Naive B cell (primary cell): Measurements from ENCODE around the gene MGME1. TPM values are rescaled to one million over a fixed set of nuclear protein-coding genes. Genes with fewer than 3 reads are reported as not detected.
A peak's percentile ranks its signal among the peaks of the same experiment; 100 is the strongest.
"Not testable (repeated sequence)": the region's sequence is repeated elsewhere in the genome, so short reads cannot be mapped to it uniquely, and the experiment has no call there.

ENCODE experiments used
- ATAC-seq, 2 donors: fragments of 150-1000 bp; cut with Tn5 transposase; 2 replicates each; pipeline ENCODE4 v1.10.0; 2021; ENCODE audit warnings: low read depth in 2 of 2, mild to moderate bottlenecking in 2 of 2, moderate library complexity in 2 of 2
- DNase-seq: peaks from one replicate; pipeline ENCODE4 v3.0.0; 2022
- H3K27ac Mint-ChIP-seq, 6 donors: one replicate each; pipeline ENCODE4 v1.8.0; 2020 to 2022; ENCODE audit warnings: mild to moderate bottlenecking in 6 of 6, mixed read lengths in 6 of 6, moderate library complexity in 5 of 6, inconsistent platforms in 2 of 6
- H3K27me3 Mint-ChIP-seq, 3 donors: one replicate each; pipeline ENCODE4 v1.8.0; 2021 to 2022; ENCODE audit warnings: mixed read lengths in 3 of 3, mild to moderate bottlenecking in 1 of 3
- H3K36me3 Mint-ChIP-seq, 2 donors: one replicate each; pipeline ENCODE4 v1.8.0; 2020 to 2022; ENCODE audit warnings: mixed read lengths in 2 of 2, inconsistent platforms in 1 of 2, mild to moderate bottlenecking in 1 of 2
- H3K4me1 Mint-ChIP-seq, 3 donors: one replicate each; pipeline ENCODE4 v1.8.0; 2020 to 2022; ENCODE audit warnings: mixed read lengths in 3 of 3, inconsistent platforms in 1 of 3, mild to moderate bottlenecking in 1 of 3, moderate library complexity in 1 of 3
- H3K4me3 Mint-ChIP-seq, 8 donors: one replicate each; pipeline ENCODE4 v1.8.0; 2020 to 2022; ENCODE audit warnings: mild to moderate bottlenecking in 8 of 8, mixed read lengths in 8 of 8, moderate library complexity in 8 of 8, inconsistent platforms in 2 of 8
- H3K9me3 Mint-ChIP-seq, 7 donors: one replicate each; pipeline ENCODE4 v1.8.0; 2020 to 2022; ENCODE audit warnings: mixed read lengths in 7 of 7, mild to moderate bottlenecking in 5 of 7, inconsistent platforms in 2 of 7, moderate library complexity in 1 of 7
- polyA plus RNA-seq, 6 donors: library from polyadenylated mRNA; unstranded; fragments of 300-500 nt; fragmentation: Illumina TruSeq; gene quantifications; one replicate each; pipeline ENCODE4 v1.2.3, GENCODE V29; 2021; ENCODE audit warnings: low read depth in 6 of 6

Gene MGME1
- polyA plus RNA-seq, 6 donors from 2014 or later, result 16.3 to 99.1 (median 43.2) TPM

DNA sequence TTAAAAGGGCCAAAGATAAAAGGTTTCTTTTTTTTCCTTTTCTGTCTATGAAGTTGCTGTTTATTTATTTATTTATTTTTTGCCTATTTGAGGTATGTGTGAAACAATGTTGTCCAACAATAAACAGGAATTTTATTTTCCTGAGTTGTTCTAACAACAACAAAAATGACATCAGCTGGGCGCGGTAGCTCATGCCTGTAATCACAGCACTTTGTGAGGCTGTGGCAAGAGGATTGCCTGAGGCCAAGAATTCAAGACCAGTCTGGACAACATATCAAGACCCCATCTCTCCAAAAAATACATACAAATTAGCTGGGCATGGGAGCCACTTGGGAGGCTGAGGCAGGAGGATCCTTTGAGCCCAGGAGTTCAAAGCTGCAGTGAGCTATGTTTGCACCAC lies 44.1 kb downstream of the MGME1 start:
- ATAC-seq (no peak), DNase-seq (no peak)
- H3K9me3 Mint-ChIP-seq, result no peaks in the 10 kb centered on the region
- H3K4me3 Mint-ChIP-seq, result no peak overlapping the region
- H3K27ac Mint-ChIP-seq, result no peak overlapping the region
- no peaks in the 10 kb centered on the region for H3K36me3 Mint-ChIP-seq
- peaks cover 0 to 12% (median 5%) of the 10 kb centered on the region in 3 donors for H3K4me1 Mint-ChIP-seq
- no peaks in the 10 kb centered on the region for H3K27me3 Mint-ChIP-seq

DNA sequence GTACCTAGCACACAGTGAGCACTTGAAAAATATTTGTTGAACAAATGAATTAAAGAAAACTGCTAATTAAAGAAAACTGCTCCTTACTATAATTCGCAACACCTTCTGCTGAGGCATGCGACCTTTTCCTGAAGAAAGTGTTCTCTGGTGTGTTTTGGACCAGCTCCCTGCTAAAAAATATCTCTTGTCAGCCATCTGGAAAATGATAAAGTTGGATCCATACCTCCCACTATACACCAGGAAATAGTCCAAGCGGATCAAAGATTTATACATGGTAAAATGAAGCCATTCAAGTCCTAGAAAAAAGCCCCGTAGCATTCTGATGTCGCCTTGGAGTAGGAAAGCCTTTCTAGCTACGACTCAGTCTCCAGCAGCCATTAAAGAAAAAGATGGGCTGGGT lies 45.6 kb downstream of the MGME1 start:
- Mint-ChIP-seq H3K9me3 (no peaks in the 10 kb centered on the region), H3K27me3 (no peaks in the 10 kb centered on the region), H3K4me3 (no peak overlapping the region), H3K27ac (no peak overlapping the region), H3K36me3 (no peaks in the 10 kb centered on the region), H3K4me1 (peaks cover 6 to 17% (median 9%) of the 10 kb centered on the region in 3 donors)
- no peak for DNase-seq
- ATAC-seq, result no peak

DNA sequence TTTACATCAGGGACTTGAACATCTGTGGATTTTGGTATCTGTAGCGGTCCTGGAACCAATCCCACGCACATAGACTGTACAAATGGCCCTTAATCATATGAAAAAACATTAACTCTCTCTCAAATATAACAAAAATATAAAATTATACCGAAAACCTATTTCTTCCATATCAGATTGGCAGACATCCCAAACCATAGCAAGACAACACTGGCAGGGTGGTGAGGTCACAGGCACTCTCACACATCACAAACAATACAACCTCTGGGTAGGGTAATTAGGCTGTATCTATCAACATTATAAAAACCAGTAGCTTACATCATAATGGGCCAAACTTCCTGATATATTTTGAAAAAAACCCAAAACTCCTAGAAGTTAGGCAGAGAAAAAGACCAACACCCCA lies 48.0 kb downstream of the MGME1 start:
- Mint-ChIP-seq H3K27me3 (no peaks in the 10 kb centered on the region), H3K9me3 (no peaks in the 10 kb centered on the region), H3K4me1 (peaks cover 6 to 12% (median 10%) of the 10 kb centered on the region in 3 donors), H3K36me3 (no peaks in the 10 kb centered on the region), H3K4me3 (no peak overlapping the region), H3K27ac (peak overlapping the region in 1 of 6 donors; percentile 21)
- DNase-seq (no peak), ATAC-seq (no peak)

DNA sequence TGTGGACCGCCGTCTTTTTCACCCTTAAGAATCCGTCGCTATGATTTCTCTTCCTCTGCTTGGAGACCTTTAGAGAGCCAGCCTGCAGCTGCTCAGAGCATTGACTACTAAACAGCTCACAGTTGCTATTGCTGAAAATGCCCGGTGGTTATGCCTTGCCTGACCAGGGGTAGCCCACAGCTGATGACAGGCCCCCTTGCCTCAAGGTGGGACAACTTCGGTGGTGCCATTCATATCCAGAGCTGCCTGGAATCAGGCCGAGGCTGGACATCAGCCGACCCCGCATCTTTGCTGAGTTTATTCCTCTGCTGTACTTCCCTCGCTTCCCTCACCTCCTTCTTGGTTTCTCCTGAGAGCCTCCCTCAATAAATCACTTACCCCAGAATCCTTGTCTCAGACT lies 49.3 kb downstream of the MGME1 start:
- H3K4me3 Mint-ChIP-seq, result no peak overlapping the region

DNA sequence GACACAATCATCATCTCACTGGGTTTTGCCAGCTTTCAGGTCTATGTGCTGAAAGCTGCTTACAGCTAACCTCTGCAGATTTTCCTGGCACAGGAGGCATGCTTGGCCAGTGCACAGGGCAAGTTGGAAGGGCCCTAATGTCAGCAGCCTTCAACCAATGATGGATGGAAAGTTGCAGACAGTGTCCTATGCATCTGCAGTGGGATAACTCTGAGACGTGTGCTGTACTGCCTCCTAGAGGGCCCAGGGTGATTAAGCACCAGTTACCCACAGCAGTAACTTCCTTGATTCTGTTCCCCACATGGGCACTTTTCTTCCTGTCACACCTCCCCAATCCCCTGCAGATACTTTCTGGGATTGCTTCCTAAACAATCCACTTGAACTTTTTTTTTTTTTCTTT lies 50.2 kb downstream of the MGME1 start:
- ATAC-seq, result peak; percentile 76 to 90
- DNase-seq, result peak; percentile 21
- Mint-ChIP-seq H3K36me3 (no peaks in the 10 kb centered on the region), H3K4me3 (no peak overlapping the region), H3K27me3 (peaks cover 0 to 5% (median 0%) of the 10 kb centered on the region in 3 donors), H3K4me1 (peaks cover 6 to 8% (median 6%) of the 10 kb centered on the region in 3 donors), H3K9me3 (no peaks in the 10 kb centered on the region), H3K27ac (no peak overlapping the region)

More for the DNA sequence above, 49.3 kb downstream of the MGME1 start:
- no peaks in the 10 kb centered on the region for H3K36me3 Mint-ChIP-seq
- H3K27ac Mint-ChIP-seq, result no peak overlapping the region
- no peaks in the 10 kb centered on the region for H3K27me3 Mint-ChIP-seq
- H3K4me1 Mint-ChIP-seq, result peaks cover 6 to 8% (median 6%) of the 10 kb centered on the region in 3 donors
- DNase-seq (no peak), ATAC-seq (no peak)
- no peaks in the 10 kb centered on the region for H3K9me3 Mint-ChIP-seq

DNA sequence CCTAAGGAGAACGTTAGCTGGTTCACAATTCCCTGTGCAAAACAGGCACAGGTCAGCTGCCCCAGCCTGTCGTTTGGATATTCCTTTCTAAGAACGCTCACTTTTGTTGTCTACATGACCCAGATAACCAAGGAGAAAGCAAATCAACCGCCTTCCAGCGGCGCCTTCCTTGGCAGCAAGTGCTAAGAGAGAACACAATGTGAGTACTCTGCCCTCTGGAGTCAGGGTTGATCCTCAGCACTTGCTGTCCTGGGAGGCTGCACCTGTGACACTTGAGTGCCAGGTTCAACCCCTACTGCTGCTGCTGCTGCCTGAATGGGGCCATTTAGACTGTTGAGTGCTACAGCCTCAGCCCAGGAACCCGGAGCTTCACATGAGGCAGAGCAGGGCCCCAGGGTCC lies 52.1 kb downstream of the MGME1 start:
- Mint-ChIP-seq H3K27ac (no peak overlapping the region), H3K9me3 (no peaks in the 10 kb centered on the region), H3K36me3 (no peaks in the 10 kb centered on the region), H3K4me3 (no peak overlapping the region), H3K27me3 (peaks cover 0 to 12% (median 0%) of the 10 kb centered on the region in 3 donors), H3K4me1 (peaks cover 6 to 8% (median 6%) of the 10 kb centered on the region in 3 donors)
- ATAC-seq (no peak), DNase-seq (no peak)

DNA sequence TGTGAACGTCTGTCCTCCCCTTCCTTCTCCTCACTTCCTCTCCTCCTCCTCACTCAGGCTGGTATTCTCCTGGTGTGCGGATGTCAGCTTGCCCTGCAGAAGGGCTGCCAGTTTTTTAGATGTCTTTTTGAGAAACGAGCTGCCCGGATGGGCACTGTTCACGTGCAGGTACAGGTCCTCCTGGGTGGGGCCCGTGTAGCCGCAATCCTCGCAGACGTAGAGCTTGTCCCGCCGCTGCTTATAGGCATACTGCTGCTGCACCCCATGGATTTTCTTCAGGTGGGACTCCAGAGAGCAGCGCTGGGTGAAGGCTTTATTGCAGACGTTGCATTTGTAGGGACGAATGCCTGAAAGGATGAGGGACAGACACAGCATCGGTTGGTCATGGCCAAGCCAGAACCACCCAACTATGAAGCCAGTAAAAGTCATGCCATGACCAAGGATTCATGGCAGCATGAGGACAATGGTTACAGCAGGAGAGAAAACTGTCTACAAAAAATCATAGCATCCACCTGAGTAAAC lies 55.8 kb downstream of the MGME1 start:
- Mint-ChIP-seq H3K27me3 (peaks cover 0 to 12% (median 7%) of the 10 kb centered on the region in 3 donors), H3K27ac (peak overlapping the region in 1 of 6 donors; percentile 56), H3K9me3 (no peaks in the 10 kb centered on the region), H3K36me3 (no peaks in the 10 kb centered on the region), H3K4me3 (no peak overlapping the region), H3K4me1 (peaks cover 0 to 4% (median 0%) of the 10 kb centered on the region in 3 donors)
- DNase-seq (no peak), ATAC-seq (no peak)

DNA sequence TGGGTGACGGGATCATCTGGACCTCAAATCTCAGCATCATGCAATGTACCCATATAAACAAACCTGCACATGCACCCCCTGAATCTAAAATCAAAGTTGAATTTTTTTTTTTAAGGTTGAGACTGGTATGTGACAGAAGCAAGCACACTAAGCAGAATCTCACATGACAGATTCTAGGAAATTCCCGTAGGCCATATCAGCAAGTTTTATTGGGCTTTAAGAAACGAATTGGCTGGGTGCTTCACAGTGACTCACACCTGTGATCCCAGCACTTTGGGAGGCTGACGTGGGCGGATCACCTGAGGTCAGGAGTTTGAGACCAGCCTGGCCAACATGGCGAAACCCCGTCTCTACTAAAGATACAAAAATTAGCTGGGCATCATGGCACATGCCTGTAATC lies 58.2 kb downstream of the MGME1 start:
- not testable (repeated sequence) for H3K36me3 Mint-ChIP-seq, DNase-seq, ATAC-seq, H3K27ac Mint-ChIP-seq, H3K4me1 Mint-ChIP-seq, H3K4me3 Mint-ChIP-seq, H3K9me3 Mint-ChIP-seq
- H3K27me3 Mint-ChIP-seq, result peaks cover 0 to 15% (median 11%) of the 10 kb centered on the region in 3 donors

DNA sequence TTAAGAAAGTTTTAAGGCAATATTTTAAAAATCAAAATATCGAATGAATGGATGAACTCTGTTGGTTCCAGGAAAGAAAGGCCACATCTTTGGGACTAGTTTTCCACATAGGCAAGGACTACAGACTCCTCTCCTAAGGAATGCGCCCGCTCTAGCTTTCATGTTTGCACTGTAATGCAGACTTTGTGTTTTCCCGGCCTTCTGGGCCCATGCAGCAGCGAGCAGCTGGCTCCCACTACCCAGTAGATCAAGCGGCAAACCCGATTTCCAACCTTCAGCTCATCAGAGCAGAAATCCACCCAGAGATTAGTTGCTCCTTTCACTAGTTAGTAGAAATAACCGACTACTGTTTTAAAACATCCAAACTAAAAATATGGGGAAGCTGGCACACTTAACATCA lies 61.2 kb downstream of the MGME1 start:
- H3K27me3 Mint-ChIP-seq, result peaks cover 7 to 25% (median 15%) of the 10 kb centered on the region in 3 donors
- no peak overlapping the region for H3K4me3 Mint-ChIP-seq
- ATAC-seq, result no peak

DNA sequence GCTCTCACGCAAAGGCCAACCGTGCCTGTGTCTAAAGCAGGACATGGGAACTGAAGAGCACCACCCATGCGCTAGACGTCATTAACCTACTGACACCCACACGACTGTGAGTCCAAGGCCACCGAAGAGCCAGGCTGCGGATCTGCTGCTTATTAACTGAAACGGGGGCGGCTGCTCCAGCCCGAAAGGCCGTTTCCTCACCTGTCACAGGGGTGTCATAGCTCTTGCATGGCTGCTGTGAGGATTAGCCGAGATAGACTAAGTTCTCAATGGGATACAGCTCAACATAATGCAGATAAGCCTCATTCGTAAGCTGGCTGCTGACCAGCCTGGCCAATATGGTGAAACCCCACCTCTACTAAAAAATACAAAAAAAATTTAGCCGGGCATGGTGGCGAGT lies 62.2 kb downstream of the MGME1 start:
- H3K4me3 Mint-ChIP-seq, result no peak overlapping the region
- H3K27ac Mint-ChIP-seq, result no peak overlapping the region
- peaks cover 7 to 27% (median 17%) of the 10 kb centered on the region in 3 donors for H3K27me3 Mint-ChIP-seq
- no peaks in the 10 kb centered on the region for H3K9me3 Mint-ChIP-seq
- no peaks in the 10 kb centered on the region for H3K36me3 Mint-ChIP-seq
- no peaks in the 10 kb centered on the region for H3K4me1 Mint-ChIP-seq
- no peak for ATAC-seq
- DNase-seq, result no peak

More for the DNA sequence above, 61.2 kb downstream of the MGME1 start:
- H3K27ac Mint-ChIP-seq, result no peak overlapping the region
- no peaks in the 10 kb centered on the region for H3K4me1 Mint-ChIP-seq
- no peak for DNase-seq
- no peaks in the 10 kb centered on the region for H3K9me3 Mint-ChIP-seq
- H3K36me3 Mint-ChIP-seq, result no peaks in the 10 kb centered on the region

DNA sequence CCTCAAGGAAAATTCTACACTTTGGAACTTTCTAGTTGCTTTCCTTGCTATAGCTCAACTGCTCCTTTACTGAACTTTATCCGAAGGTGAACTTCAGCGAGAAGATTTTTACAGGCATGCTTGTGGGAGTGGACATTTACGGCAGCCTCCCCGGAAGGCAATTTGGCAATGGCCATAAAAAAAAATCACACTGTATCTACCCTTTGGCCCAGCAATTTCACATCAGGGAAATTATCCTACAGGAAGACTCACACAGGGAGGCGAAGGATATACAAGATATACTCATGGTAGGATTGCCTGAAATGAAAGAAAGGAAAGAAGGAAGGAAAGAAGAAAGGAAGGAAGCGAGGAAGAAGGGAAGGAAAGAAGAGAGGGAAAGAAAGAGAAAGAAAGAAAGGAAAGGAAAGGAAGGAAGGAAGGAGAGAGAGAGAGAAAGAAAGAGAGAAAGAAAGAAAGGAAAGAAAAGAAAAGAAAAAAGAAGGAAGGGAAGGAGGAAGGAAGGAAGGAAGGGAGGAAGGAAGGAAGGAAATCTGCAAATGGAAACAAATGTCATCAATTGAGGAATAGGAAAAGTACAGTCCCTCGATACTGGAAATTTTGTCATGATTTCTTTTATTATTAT lies 63.2 kb downstream of the MGME1 start:
- Mint-ChIP-seq H3K27me3 (peaks cover 7 to 20% (median 17%) of the 10 kb centered on the region in 3 donors), H3K27ac (no peak overlapping the region), H3K4me3 (no peak overlapping the region), H3K4me1 (no peaks in the 10 kb centered on the region), H3K36me3 (no peaks in the 10 kb centered on the region), H3K9me3 (no peaks in the 10 kb centered on the region)
- DNase-seq (no peak), ATAC-seq (no peak)

DNA sequence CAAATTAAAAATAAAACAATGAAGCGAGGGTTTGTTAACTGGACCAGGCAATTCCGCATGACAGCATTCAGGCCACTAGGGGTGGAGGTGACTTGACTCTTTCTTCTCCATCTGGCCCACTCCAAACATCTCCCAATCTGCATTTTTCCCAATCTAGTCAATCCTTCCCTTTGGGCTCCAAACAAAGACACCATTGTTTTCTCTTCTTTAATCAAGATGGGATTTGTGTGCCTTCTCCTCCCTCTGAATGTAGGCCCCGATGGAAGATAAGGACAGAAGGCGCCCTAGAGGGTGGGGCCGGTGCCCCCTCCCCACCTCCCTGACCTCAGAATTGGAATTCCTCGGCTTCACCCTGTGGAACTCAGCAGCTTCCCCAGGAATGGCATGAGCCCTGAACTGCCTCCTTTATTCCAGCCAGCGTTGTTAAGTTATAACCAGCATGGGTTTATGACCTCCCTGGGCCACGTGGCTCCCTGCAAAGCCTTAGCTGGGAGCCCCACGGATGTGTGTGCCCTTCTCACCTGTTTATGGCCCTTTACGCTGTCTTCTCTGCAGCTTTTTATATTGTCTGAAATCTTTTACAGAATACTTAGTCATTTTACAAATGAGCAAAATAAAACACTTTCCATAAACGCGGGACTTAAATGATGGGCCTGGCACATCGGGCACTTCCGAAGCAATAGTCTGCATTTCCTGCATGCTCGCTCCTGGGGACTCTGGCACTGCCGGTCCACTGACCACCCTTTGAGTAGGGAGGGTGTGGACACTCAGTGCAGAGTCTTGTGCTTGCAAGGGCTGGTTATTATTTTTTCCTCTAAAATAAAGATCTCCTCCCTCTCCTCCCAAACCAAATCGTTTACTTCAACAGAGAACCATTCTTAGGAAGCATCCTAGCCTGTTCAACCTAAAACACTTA lies 64.4 kb downstream of the MGME1 start:
- H3K4me1 Mint-ChIP-seq, result no peaks in the 10 kb centered on the region
- ATAC-seq (no peak), DNase-seq (no peak)
- peaks cover 0 to 1% (median 0%) of the 10 kb centered on the region in 7 donors for H3K9me3 Mint-ChIP-seq
- no peaks in the 10 kb centered on the region for H3K36me3 Mint-ChIP-seq
- H3K27ac Mint-ChIP-seq, result no peak overlapping the region
- H3K4me3 Mint-ChIP-seq, result no peak overlapping the region
- peaks cover 10 to 30% (median 23%) of the 10 kb centered on the region in 3 donors for H3K27me3 Mint-ChIP-seq

DNA sequence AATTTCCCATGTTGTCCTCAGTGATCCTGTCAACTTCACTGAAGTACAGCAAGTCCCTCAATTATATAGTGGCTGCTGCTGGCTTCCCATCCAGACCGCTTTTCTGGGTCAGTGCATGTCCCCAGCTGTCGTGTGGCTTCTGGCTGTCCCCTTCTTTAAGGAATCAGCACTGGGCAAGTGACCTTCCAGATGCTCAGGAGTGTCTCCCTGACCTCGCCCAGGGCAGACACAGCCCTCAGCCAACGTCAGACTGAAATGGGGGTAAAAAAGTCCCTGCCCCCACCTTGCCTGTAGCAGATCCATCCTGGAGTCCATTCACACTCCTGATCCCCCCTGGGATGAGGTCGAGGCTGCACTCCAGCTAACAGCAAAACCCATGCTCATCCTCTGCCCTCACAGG lies 65.2 kb downstream of the MGME1 start:
- Mint-ChIP-seq H3K4me3 (no peak overlapping the region), H3K9me3 (peaks cover 0 to 1% (median 0%) of the 10 kb centered on the region in 7 donors), H3K27me3 (peaks cover 14 to 38% (median 31%) of the 10 kb centered on the region in 3 donors), H3K27ac (no peak overlapping the region), H3K4me1 (no peaks in the 10 kb centered on the region), H3K36me3 (no peaks in the 10 kb centered on the region)
- DNase-seq (no peak), ATAC-seq (no peak)
